K562 (cell line): ENCODE results near the gene GATB. TPM values are rescaled to one million over a fixed set of nuclear protein-coding genes. Genes with fewer than 3 reads are reported as not detected.

Experiments used
- ATAC-seq: fragments of 200-7000 bp; cut with Tn5 transposase; 3 replicates; pipeline ENCODE4 v1.9.1; 2020; ENCODE audit warnings: moderate library complexity
- BruUV-seq: library from RNA; stranded (reverse); fragments of 400-500 nt; replicated peaks from 2 replicates; lab custom pipeline; 2021; lab: Mats Ljungman, UMichigan
- CTCF ChIA-PET: fragments of 300-600 bp; formaldehyde crosslinking; extraction: SDS; loops from one replicate; lab custom pipeline; 2021; ENCODE audit warnings: low intra/inter-chr PET ratio; lab: Yijun Ruan, JAX
- POLR2A ChIA-PET: fragments of 300-600, 350-650 bp; sonication (Branson Sonifier 250); formaldehyde crosslinking; extraction: SDS; loops from one replicate; lab custom pipeline; 2021; ENCODE audit warnings: antibody characterized with exemption, inconsistent platforms; lab: Yijun Ruan, JAX
- DNase-seq, 4 experiments: peaks; one replicate each; pipeline versions ENCODE4 v3.0.0 to v3.0.0-alpha.2; 2011 to 2018; ENCODE audit warnings: low spot score in 3 of 4, mixed read lengths in 3 of 4; ENCODE audit errors: extremely low read depth in 1 of 4
- FAIRE-seq: peaks from 2 replicates; lab custom pipeline; 2011; peaks lifted over from hg19 to GRCh38; lab: Jason Lieb, UNC
- H2AFZ ChIP-seq: 2 replicates; pipeline ENCODE4 v1.6.0; 2011; ENCODE audit warnings: low read depth, low read length, control low read depth, inconsistent platforms
- H3K27ac ChIP-seq: fragments of 200-600 bp; 3 replicates; pipeline ENCODE4 v1.8.0; 2011; ENCODE audit warnings: low read depth, mild to moderate bottlenecking, control low read depth, inconsistent platforms, low read length, moderate library complexity, mixed read lengths; ENCODE audit errors: extremely low read depth
- H3K27me3 ChIP-seq, 2 experiments: fragments of 300-600 bp in 1 of 2; 2 replicates in 1 of 2; 3 replicates in 1 of 2; pipeline versions ENCODE4 v1.6.0 to v1.8.0; 2011; ENCODE audit warnings: inconsistent platforms in 2 of 2, low read length in 2 of 2, mild to moderate bottlenecking in 1 of 2, mixed read lengths in 1 of 2, moderate library complexity in 1 of 2; ENCODE audit not compliant: control insufficient read depth in 2 of 2, insufficient read depth in 2 of 2
- H3K36me3 ChIP-seq: fragments of 300-600 bp; 3 replicates; pipeline ENCODE4 v1.8.0; 2011; ENCODE audit warnings: mild to moderate bottlenecking, low read length, inconsistent platforms; ENCODE audit not compliant: control insufficient read depth, insufficient read depth
- H3K4me1 ChIP-seq, 2 experiments: fragments of 200-600 bp in 1 of 2; replicated peaks in 1 of 2; 2 replicates in 1 of 2; 3 replicates in 1 of 2; pipeline versions ENCODE4 v1.5.1 to v1.8.0; 2011; ENCODE audit warnings: inconsistent platforms in 2 of 2, low read length in 2 of 2, mild to moderate bottlenecking in 1 of 2, mixed read lengths in 1 of 2, moderate library complexity in 1 of 2; ENCODE audit not compliant: control insufficient read depth in 2 of 2, insufficient read depth in 2 of 2
- H3K4me2 ChIP-seq: 2 replicates; pipeline ENCODE4 v1.6.1; 2011; ENCODE audit warnings: low read length, control low read depth, inconsistent platforms, mixed read lengths; ENCODE audit not compliant: insufficient read depth
- H3K4me3 ChIP-seq: fragments of 200-600 bp; sonication (generic), shearing (Covaris generic); 2 replicates; pipeline ENCODE4 v1.5.1; 2016; ENCODE audit warnings: control low read depth, inconsistent platforms
- H3K79me2 ChIP-seq: fragments of 200-600 bp; 3 replicates; pipeline ENCODE4 v1.8.0; 2011; ENCODE audit warnings: low read length, inconsistent platforms; ENCODE audit not compliant: control insufficient read depth, insufficient read depth
- H3K9ac ChIP-seq, 2 experiments: 2 replicates each; pipeline versions ENCODE4 v1.6.0 to v1.6.1; 2011; ENCODE audit warnings: low read depth in 2 of 2, low read length in 2 of 2, control low read depth in 1 of 2, inconsistent platforms in 1 of 2, mild to moderate bottlenecking in 1 of 2, mixed read lengths in 1 of 2; ENCODE audit not compliant: insufficient read depth in 1 of 2
- H3K9me1 ChIP-seq: one replicate; pipeline ENCODE4 v1.6.0; 2011; ENCODE audit warnings: inconsistent platforms, mild to moderate bottlenecking, low read length, moderate library complexity; ENCODE audit not compliant: control insufficient read depth, insufficient read depth
- H3K9me3 ChIP-seq: replicated peaks from 2 replicates; pipeline ENCODE4 v1.5.1; 2011; ENCODE audit warnings: low read depth, low read length, inconsistent platforms; ENCODE audit not compliant: control insufficient read depth, insufficient read depth
- H4K20me1 ChIP-seq: replicated peaks from 2 replicates; pipeline ENCODE4 v1.6.1; 2011; ENCODE audit warnings: low read length, inconsistent platforms, mixed read lengths; ENCODE audit not compliant: control insufficient read depth, insufficient read depth
- NRF1 ChIP-seq, 2 experiments: fragments of 450-650 bp; IDR thresholded peaks in 1 of 2; conservative IDR thresholded peaks in 1 of 2; 2 replicates each; pipeline ENCODE4 v1.6.1; 2014; ENCODE audit warnings: mild to moderate bottlenecking in 2 of 2
- RUNX1 ChIP-seq: sonication (generic); IDR thresholded peaks from 2 replicates; pipeline ENCODE4 v1.6.1; 2016; ENCODE audit warnings: antibody characterized with exemption, low read depth
- SNRNP70 ChIP-seq: fragments of 200-400 bp; formaldehyde crosslinking; optimal IDR thresholded peaks from 2 replicates; pipeline ENCODE3; 2017; ENCODE audit warnings: low read depth, low read length
- WGBS: fragments of 100-300 bp; shearing (Covaris generic); methylation state at CpG from one replicate; pipeline ENCODE4 v1.1.6; 2016; ENCODE audit warnings: low coverage, mixed read lengths; ENCODE audit not compliant: insufficient coverage; ENCODE audit errors: missing lambda C conversion rate; 5-methylcytosine and 5-hydroxymethylcytosine counted together
- in situ Hi-C: fragments of 300-500 bp; cut with MboI; formaldehyde crosslinking; loops from 4 replicates; pipeline ENCODE4 v1.15.0; 2018; ENCODE audit warnings: inconsistent platforms, mixed read lengths
- intact Hi-C: fragments of 100-400 bp; cut with micrococcal nuclease; formaldehyde crosslinking; loops from 2 replicates; pipeline ENCODE4 v1.14.2; 2022
- polyA plus RNA-seq, 8 experiments: library from polyadenylated mRNA; depleted of rRNA in 4 of 8; stranded (reverse) in 5 of 8; unstranded in 3 of 8; fragments of >200 nt; fragmentation: Nextera tagmentation in 2 of 8; fragmentation: Illumina TruSeq in 1 of 8; extraction: Ambion mirVana in 2 of 8; extraction: Trizol in 1 of 8; gene quantifications; 2 replicates each; pipeline versions ENCODE4 v1.2.1 to v1.2.3, GENCODE V29; 2011 to 2014; ENCODE audit warnings: inconsistent platforms in 1 of 8, missing spikeins in 1 of 8
- total RNA-seq, 7 experiments: library from RNA; depleted of rRNA in 6 of 7; stranded (reverse); fragments of >200 nt in 6 of 7; fragmentation: Illumina TruSeq in 2 of 7; extraction: Trizol in 2 of 7; gene quantifications; 2 replicates each; pipeline versions ENCODE4 v1.2.1 to v1.2.3, GENCODE V29; 2011 to 2021; ENCODE audit warnings: low replicate concordance in 1 of 7

The GATB gene
- total and polyA plus RNA-seq, 9 of the 15 experiments (the other 6 are each of a cell fraction or from before 2014, with no cell fraction given): 15.3 to 31.8 (median 26.2) TPM

- Histone ChIP-seq H3K36me3 (no peaks in the 10 kb centered on the region), H2AFZ (no peak overlapping the region), H3K9ac (no peak overlapping the region; a peak in 1 of 4 replicates), H3K4me1 (no peaks in the 10 kb centered on the region), H3K4me2 (no peak overlapping the region), H3K9me1 (no peaks in the 10 kb centered on the region), H3K9me3 (no peaks in the 10 kb centered on the region), H3K79me2 (no peaks in the 10 kb centered on the region), H3K27me3 (peaks cover 3 to 13% of the 10 kb centered on the region in 2 experiments), H3K4me3 (no peak overlapping the region), H3K27ac (no peak overlapping the region), H4K20me1 (no peaks in the 10 kb centered on the region)
- no peak for DNase-seq
- POLR2A ChIA-PET: no interaction called here
- WGBS: 1% methylated on average over 6 of the region's 6 CpGs
- no peak for ATAC-seq
- FAIRE-seq: no peak
- BruUV-seq: no TSS peak
- TF ChIP-seq RUNX1: no peak
- in situ Hi-C loops: no loop called here
- CTCF ChIA-PET: no interaction called here
- intact Hi-C loops: loop anchor here (10.0 kb wide), 1 partner anchor 165 kb away; no protein-coding TSS in a partner anchor
Measured at GRCh38 chr4:151809716-151810115, 48.9 kb upstream of the GATB start.

- no peaks in the 10 kb centered on the region for H4K20me1 ChIP-seq
- no peaks in the 10 kb centered on the region for H3K4me1 ChIP-seq
- no peaks in the 10 kb centered on the region for H3K36me3 ChIP-seq
- H3K9me1 ChIP-seq: no peaks in the 10 kb centered on the region
- H3K4me3 ChIP-seq: no peak overlapping the region
- no TSS peak for BruUV-seq
- intact Hi-C loops (loop anchor here (10.0 kb wide), 1 partner anchor 164 kb away; no protein-coding TSS in a partner anchor), in situ Hi-C loops (no loop called here)
- no peak overlapping the region for H2AFZ ChIP-seq
- H3K9ac ChIP-seq: no peak overlapping the region
- FAIRE-seq (no peak), DNase-seq (no peak), ATAC-seq (no peak)
- peaks cover 3 to 13% of the 10 kb centered on the region in 2 experiments for H3K27me3 ChIP-seq
- H3K9me3 ChIP-seq: no peaks in the 10 kb centered on the region
- ChIA-PET CTCF (no interaction called here), POLR2A (interaction anchor here (1.0 kb wide), 1 partner anchor 154 kb away, joined by 3 read pairs; no protein-coding TSS in a partner anchor)
- no peak overlapping the region for H3K4me2 ChIP-seq
- H3K27ac ChIP-seq: no peak overlapping the region
- WGBS: 5% methylated on average over 4 of the region's 4 CpGs
- H3K79me2 ChIP-seq: no peaks in the 10 kb centered on the region
- TF ChIP-seq SNRNP70: no peak
- TF ChIP-seq NRF1 (conservative IDR thresholded peaks at IDR 0.05 in 1 of 2, IDR thresholded peaks at IDR 0.05 in 1 of 2): peak in 1 of 2 experiments; percentile 31; a peak in 2 of 4 replicates
Measured at GRCh38 chr4:151808542-151808941, 47.7 kb upstream of the GATB start.
